HS-5 (cell line): ENCODE data around the gene ZNF839.
"Not testable (repeated sequence)": the region's sequence is repeated elsewhere in the genome, so short reads cannot be mapped to it uniquely, and the experiment has no call there.

ENCODE experiments used
- DNase-seq: peaks from one replicate; pipeline ENCODE4 v3.0.0-alpha.2; 2012; ENCODE audit warnings: low read depth

Gene ZNF839

DNA sequence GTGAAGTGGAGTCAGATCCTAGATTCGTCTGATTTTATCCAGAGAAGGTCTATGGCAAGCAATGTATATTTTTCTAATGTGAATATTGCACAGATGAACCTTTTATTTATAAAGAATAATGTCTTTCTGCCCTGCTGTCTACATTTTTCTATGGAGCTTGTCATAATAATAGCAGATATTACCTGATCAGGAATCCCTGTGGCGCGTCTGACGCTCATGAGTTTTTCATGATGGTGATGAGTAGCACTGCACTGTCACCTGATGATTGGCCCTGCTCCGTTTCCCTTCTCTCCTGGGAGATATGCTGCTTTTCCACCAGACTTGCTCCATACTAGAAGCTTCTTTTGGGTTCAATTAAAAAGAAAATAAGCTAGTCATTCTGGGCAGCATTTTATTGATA, 22.7 kb downstream of the ZNF839 start:
- no peak for DNase-seq

DNA sequence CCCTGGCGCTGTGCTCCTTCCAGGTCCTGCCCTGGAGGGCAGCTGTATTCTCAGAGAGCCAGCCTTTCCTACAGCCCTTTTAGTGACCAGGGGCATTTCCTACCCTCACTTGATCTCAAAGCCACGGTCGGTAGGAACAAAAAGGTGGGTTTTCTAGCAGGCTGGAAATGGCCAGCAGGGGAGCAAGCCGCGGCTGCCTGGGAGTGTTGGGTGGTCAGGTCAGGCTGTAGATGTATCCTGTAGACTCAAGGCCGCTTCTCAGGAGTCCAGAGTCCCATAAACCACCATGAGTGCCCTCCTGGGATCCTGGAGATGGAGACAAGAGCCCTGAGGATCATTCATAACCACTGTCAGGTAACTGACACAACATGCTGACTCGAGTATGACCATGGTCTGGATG, 24.5 kb downstream of the ZNF839 start:
- DNase-seq = no peak

DNA sequence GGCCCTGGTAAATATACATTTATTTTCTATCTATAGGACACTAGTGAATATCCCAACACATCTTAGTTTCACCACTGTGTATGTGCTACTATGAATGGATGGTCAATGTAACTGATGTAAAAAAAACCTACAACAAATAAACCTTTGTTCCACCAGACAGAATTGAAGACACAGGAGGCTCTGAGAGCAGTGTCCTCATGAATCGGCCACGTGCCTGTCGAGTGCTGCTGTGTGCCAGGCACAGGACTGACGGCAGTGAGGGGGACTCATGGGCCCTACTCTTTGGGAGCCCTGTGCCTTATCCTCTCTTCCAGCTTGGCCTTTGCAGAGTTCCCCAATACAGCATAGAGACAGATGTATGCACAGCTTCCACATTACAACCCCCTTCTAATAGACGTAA, 24.9 kb downstream of the ZNF839 start:
- no peak for DNase-seq

DNA sequence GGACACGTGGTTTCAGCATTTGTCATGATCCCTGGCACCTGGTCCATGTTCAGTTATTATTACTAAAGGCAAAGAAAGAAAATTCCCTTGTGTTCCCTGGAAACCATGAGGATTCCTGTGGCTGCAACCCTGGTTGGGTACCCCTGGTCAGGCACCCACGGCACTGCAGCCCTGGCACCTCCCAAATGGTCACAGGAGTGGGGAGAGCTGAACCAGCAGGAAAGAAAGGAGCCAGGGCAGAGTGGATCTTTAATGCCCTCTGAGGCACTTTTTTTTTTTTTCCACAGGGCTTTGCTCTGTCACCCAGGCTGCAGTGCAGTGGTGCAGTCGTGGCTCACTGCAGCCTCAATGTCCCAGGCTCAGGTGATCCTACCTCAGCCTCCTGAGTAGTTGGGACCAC, 25.7 kb downstream of the ZNF839 start:
- DNase-seq = no peak

DNA sequence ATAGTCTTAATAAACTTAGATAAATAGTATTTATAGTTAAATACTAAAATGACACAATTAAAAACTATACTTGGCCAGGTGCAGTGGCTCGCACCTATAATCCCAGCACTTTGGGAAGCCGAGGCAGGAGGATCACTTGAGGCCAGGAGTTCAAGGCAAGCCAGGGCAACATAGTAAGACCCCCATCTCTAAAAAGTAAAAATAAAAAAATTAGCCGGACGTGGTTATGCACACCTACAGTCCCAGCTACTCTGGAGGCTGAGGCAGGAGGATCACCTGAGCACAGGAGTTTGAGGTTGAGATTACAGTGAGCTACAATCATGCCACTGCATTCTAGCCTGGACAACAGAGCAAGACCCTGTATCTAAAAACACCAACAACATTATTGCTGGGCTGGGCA, 27.1 kb downstream of the ZNF839 start:
- DNase-seq = no peak

DNA sequence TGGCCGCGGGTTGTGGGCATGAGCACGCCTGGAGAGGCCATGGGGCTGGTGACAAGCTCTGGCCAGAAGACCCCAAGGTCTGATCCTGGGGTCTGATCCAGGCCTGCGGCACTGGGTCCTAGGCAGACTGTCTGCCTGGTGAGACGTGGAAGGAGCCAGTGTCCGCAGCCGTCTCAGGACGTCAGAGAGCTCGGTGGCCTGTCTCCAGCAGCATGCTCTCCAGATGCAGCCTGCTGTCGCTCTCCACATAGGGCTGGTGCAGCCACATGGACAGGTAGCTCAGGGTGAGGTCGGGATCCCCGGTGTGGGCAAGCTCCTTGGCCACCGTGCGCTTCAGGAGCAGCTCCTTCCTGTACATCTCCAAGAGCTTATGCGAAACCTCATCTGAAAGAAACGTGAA, 28.8 kb downstream of the ZNF839 start:
- DNase-seq = no peak

DNA sequence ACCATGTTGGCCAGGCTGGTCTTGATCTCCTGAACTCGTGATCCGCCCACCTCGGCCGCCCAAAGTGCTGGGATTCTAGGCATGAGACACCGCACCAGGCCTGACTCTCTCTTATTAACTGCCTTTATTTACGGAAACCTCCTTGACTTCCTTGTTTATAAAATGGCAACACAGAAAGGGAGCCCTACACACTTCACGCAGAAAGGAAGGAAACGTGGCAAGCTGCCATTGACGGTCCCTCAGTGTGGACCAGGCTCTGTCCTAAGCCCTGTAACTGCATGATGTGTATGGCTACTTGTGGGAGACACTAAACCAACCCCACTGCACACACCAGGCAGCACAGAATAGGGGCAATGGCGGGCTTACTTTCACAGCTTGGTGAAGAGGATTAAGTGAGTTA, 31.5 kb downstream of the ZNF839 start:
- no peak for DNase-seq

DNA sequence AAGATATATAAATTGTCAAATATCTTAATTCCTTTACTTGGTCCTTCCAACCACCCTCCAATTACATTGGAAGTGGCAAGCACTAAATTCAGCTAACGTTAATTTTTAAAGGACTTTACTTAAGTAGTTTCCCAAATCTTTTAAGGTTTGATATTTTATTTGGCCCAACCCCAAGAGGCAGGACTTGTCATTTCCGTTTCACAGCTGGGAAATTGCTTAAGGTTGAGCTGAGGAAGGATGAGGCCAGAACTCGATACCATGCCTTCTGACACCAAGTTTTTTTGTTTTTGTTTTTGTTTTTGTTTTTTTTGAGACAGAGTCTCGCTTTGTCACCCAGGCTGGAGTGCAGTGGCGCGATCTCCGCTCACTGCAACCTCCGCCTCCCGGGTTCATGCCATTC, 32.0 kb downstream of the ZNF839 start:
- not testable (repeated sequence) for DNase-seq

DNA sequence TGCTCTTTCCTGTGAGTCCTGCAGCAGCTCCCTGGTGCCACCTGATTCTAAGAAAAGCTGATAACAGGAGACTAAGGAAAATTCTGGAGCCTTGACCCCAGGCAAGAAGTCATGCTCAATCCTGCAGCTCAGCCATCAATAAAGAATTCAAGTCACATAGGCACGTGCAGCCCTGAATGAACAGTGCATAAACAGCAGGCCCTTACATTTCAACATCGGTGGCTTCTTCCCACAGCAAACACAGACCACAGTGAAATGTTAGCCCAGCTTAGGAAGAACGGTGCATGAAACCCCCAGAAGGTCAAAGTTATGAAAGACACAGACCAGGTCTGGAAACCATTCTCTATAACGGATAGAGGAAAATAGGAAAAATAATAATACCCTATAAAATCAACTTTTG, 32.7 kb downstream of the ZNF839 start:
- no peak for DNase-seq

DNA sequence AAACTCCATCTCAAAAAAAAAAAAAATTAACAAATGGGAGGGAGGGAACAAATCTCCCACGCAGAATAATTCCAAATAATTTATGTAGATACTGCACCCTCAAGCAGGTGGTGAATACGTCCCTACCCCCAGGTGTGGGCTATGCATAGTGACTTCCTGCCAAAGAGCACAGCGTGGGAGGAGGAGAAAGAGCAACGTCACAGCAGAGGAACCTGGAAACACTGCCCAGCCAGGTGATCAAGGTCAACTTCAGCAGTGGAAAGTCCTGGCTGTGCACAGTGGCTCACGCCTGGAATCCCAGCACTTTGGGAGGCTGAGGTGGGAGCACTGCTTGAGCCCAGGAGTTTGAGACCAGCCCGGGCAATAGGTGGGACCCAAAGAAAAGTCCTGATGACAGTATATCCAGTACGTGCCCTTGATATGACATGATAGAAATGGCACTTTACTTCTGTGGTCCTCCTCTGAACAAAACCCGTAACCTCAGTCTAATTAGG, 33.6 kb downstream of the ZNF839 start:
- no peak for DNase-seq

DNA sequence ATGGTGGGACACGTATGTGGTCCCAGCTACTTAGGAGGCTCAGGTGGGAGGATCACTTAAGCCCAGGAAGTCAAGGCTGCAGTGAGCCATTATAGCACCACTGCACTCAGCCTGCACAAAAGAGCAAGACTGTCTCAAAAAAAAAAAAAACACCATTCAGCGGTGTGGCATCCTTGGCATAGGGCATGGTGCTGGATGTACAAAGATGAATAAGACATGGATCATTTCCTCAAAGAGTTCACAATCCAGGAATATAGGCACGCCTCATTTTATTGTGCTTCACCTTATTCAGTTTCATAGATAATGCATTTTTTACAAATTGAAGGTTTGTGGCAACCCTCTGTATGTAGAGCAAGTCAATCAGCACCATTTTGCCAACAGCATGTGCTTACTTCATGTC, 36.7 kb downstream of the ZNF839 start:
- DNase-seq = no peak

DNA sequence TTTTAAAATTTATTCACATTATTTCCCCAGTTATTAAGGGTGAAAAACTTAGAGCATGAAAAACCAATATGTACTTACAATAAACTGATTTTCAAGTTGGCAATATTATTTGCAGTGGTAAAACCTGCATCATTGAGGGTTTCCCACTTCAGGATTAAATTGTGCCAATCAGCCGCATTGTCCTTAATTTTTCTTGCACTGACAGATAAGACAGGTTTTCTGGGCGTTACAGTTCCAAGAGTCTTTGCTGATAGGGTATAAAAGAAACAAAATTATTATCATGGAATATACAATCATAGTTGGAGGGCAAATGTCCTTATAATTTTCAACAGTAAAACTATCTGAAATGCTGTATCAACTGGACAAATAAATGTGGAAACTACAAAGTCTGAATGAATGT, 39.8 kb downstream of the ZNF839 start:
- DNase-seq = no peak

DNA sequence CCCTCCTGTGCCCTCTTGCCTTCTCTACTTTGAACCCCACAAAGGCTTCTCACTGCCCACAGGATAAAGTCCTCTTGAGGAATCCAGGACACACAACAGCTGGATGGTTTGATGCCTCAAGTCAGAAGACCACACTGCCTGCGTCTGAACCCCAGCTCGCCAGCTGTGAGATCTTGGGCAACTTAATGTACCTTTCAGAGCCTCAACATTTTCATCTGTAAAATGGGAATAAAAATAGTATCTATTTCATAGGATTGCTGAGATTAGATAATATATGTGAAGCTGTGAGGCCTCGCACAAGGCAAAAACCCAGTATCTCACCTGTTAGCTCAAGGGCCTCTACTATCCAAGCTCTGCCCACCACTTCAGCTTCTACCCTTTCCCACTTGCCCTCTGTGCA, 40.8 kb downstream of the ZNF839 start:
- DNase-seq = no peak

DNA sequence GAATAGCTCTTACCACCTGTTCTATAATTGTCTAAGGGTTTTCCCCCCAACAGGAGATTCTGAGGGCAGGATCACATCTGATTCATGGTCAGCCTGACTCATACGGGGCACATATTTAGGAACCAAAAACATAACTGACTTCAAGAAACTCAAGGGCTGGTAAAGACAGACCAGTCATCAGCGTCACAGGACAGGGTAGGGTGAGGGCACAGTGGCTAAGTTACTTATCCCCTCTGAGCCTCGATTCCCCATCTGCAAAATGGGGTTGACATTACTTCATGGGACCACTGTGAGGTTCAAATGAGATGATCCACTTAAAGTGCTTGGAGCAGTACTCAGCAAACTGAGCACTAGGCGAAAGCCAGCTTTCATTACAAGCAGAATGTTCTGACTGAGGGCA, 42.5 kb downstream of the ZNF839 start:
- peak; percentile 32 for DNase-seq

DNA sequence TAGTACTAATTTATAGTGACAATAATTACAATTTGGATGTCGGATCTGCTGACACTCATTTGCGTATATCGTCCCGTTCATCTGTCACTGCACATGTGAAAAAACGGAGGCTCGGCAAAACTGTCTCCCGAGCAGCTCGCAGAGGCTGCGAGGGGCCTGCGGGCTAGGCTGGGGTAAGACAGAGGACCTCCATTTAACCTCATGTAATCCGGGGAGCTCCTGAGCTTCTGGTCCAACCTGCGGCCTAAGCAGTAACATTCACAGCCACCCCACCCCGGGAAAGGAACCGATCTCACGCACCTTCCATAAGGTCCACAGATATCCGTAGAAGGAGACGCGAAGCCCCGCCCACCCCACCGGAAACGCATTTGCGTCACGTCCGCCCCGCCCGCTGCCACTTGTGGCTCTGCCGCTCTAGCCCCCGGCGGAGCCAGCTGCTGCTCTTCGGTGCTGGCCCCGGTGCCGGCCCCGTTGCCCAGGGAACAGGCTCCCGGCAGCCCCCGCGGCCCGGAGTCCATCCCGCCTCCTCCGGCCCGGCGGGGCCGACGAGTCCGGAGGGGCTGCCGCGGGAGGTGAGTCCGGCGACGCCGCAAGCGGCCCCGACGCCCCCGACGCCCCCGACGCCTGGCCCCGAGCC, 43.1 kb downstream of the ZNF839 start, which contains the start of the genes CINP and TECPR2:
Gene CINP (minus strand): TSS at position 346 of the 637 bp plus-strand sequence. CDS start 39 bp downstream, at position 307.
Gene TECPR2 (plus strand): TSS at position 397 of the 637 bp plus-strand sequence. CDS start 13,781 bp downstream, outside the sequence.
- DNase-seq = peak; percentile 66

DNA sequence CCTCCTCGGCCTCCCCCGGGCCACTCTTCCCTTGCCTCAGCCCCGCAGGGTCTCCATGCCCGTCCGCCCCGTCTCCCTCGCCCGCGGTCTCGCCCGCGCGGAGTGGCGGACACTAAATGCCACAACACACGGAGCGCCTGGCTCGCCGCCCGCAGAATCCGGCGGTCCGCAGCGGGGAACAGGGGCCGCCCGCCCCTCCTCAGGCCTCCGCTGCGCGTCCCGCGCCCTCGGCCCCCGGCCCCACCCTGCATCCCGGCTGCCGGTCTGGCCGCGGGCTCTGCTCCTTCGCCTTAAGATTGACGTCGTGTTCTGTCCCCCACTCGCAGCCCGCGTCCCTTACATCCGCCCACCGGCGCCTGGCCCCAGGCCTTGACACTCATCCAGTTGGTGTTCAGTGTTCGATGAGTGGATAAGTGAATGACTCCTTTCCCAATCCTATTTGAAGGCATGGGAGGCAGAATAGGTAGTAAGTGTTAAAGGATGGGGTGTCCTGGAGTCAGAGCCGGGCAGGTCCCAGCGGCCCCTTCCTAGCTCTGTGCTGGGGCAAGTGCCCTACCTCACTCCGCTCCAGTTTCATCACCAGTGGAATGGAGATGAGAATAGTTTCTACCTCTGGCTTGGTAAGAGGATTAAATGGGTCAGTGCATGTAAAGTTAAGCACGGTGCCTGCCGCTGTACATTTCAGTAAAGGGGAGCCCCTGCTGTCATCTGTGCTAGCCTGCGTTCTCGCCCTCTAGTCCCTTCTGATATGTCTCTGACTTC, 43.8 kb downstream of the ZNF839 start:
- DNase-seq = no peak

DNA sequence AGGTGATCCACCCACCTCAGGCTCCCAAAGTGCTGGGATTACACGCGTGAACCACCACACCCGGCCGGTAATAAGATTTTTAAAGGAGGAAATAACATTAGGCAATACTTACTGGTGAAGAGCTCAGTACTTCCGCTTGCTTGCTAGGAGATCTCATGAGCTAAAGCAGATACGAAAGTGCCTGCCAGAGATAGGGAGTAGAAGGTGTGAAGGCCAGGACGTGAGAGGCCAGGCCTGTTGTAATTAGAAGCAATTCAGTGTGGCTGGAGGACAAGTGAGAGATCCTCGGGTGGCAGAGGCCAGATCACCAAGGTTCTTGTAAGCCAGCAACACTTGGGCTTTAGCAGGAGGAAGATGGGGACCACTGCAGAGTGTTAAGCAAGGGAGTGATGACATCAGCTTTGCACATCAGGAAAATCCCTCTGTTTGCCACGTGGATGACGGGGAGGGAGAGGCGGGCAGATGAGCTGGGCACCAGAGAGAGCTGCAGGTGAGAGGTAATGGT, 50.8 kb downstream of the ZNF839 start:
- DNase-seq = no peak

DNA sequence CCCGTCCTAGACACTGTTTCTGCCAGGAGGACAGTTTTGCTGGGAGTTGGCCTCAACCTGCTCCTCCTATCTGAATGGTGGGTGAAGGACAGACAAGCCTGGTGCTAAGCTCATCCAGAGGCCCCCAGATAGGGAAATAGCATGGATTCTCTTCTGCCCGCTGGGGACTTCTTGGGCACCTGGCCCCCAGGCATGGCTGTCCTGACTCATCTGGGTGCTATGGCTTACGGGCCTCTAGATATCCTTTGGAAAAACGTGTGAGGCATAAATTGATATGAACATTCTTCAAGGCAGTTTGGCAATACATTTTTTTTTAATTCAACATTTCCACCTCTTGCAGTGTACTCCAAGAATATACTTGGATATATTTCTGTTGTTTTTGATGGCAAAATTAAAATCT, 51.8 kb downstream of the ZNF839 start:
- no peak for DNase-seq

DNA sequence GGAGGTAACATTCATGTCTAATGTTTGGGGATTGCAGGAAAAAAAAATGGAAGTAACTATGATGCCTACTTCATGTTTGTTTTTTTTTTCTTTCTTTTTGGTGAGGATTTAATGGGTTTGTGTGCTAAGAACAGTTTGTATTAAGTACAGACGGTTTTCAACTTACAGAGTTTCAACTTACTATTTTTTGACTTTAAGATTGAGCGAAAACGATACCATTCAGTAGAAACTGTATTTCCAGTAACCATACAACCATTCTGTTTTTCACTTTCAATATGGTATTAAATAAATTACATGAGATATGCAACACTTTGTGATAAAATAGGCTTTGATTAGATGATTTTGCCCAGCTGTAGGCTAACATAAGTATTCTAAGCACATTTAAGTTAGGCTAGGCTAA, 53.6 kb downstream of the ZNF839 start:
- DNase-seq = no peak

DNA sequence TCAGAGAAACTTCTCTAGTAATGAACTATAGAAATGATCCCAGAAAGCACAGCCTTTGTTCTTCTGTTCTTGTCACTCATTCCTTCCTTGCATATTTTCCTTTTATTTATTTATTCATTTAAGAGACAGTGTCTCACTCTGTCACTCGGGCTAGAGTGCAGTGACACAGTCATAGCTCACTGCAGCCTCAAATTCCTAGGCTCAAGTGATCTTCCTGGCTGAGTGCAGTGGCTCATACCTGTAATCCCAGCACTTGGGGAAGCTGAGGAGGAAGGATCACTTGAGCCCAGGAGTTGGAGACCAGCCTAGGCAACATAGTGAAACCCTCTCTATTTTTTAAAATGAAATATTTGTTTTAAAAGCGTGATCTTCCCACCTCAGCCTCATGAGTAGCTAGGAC, 54.7 kb downstream of the ZNF839 start:
- DNase-seq = no peak

DNA sequence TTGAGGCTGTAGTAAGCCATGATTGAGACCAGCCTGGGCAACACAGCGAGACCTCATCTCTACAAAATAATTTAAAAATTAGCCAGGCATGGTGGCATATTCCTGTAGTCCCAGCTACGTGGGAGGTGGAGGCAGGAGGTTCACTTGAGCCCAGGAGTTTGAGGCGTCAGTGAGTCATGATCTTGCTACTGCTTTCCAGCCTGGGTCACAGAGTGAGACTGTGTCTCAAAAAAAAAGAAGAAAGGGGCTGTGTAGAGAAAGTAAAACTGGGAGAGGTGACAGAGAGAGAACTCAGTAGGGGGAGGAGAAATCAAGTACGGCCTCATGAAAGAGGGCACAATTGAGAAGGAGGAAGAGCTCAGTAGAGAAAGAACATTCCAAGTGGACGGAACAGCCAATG, 55.6 kb downstream of the ZNF839 start:
- no peak for DNase-seq

DNA sequence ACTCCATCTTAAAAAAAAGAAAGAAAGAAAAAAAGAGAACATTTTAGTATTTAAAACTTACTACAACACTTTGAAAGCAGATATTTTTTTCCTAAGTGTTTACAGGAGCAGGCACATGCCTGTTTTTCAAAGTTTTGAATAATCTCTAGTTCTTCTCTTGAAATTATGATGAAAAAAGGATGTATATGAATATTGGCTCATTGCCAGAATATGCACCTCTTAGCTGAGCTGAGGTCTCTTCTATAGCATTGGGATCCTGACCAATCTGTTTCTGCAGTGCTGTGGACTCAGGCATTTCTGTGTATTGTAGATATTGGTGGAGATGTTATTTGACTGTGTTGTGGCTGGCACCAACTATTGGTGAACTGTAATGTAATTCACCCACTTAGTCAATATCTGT, 58.1 kb downstream of the ZNF839 start:
- no peak for DNase-seq

DNA sequence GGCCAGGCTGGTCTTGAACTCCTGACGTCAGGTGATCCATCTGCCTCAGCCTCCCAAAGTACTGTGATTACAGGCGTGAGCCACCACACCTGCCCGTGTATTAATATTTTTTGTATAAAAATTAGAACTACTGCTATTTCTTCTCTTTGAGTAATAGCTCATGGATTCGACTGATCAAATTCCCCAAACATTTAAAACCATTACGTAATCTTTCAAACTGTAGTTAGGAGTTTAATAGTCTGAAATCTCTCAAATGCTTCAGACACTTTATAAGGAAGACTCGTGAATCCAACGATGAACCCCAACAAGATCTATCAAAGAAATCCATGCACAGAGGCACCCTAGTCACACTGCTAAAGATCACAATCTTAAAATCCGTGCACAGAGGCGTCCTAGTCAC, 59.3 kb downstream of the ZNF839 start:
- DNase-seq = no peak
